Adrenal gland (tissue), 12 donors: Measurements from ENCODE around the gene SEMA4A. TPM values are rescaled to one million over a fixed set of nuclear protein-coding genes. Genes with fewer than 3 reads are reported as not detected.
A peak's percentile ranks its signal among the peaks of the same experiment; 100 is the strongest.

ENCODE experiments used
- DNase-seq, 7 donors: peaks; one replicate each; pipeline ENCODE4 v3.0.0-alpha.2; 2019 to 2020
- H3K27ac ChIP-seq, 5 donors: fragments of 200-600 bp; sonication (generic) in 4 of 5; 1 replicate in 3 of 5; 2 replicates in 2 of 5; pipeline versions ENCODE4 v1.5.1 to v1.8.0; 2016 to 2020; ENCODE audit warnings: mild to moderate bottlenecking in 1 of 5
- H3K27me3 ChIP-seq: fragments of 200-600 bp; 2 replicates; pipeline ENCODE4 v1.8.0; 2021
- H3K36me3 ChIP-seq, 2 donors: fragments of 200-600 bp; replicated peaks in 1 of 2; 1 replicate in 1 of 2; 2 replicates in 1 of 2; pipeline versions ENCODE4 v1.5.1 to v1.8.0; 2018 to 2022
- H3K4me1 ChIP-seq, 2 donors: fragments of 200-600 bp; replicated peaks in 1 of 2; 1 replicate in 1 of 2; 2 replicates in 1 of 2; pipeline versions ENCODE4 v1.5.1 to v1.8.0; 2018 to 2021
- H3K4me3 ChIP-seq, 4 donors: fragments of 200-600 bp; sonication (generic) in 3 of 4; one replicate each; pipeline ENCODE4 v1.5.1; 2016 to 2018
- H3K9me3 ChIP-seq, 3 donors: fragments of 200-600 bp; sonication (generic) in 1 of 3; replicated peaks in 1 of 3; 1 replicate in 2 of 3; 2 replicates in 1 of 3; pipeline versions ENCODE4 v1.5.1 to v1.8.0; 2016 to 2021
- CTCF ChIP-seq, 6 experiments: fragments of 450-650 bp in 4 of 6; fragments of 200-600 bp in 2 of 6; sonication (generic) in 1 of 6; IDR thresholded peaks; 1 replicate in 5 of 6; 2 replicates in 1 of 6; pipeline versions ENCODE4 v1.5.1 to v1.8.0; 2016 to 2021; ENCODE audit warnings: antibody characterized with exemption in 6 of 6, mild to moderate bottlenecking in 2 of 6, moderate library complexity in 1 of 6
- POLR2A ChIP-seq, 2 donors: fragments of 450-650 bp; IDR thresholded peaks; one replicate each; pipeline ENCODE4 v1.6.1; 2017; ENCODE audit warnings: antibody characterized with exemption in 2 of 2, mild to moderate bottlenecking in 2 of 2, moderate library complexity in 1 of 2
- WGBS, 4 donors: extraction: QIAGEN DNeasy Blood & Tissue Kit in 2 of 4; methylation state at CpG; one replicate each; pipeline versions ENCODE4 v1.1.5 to v1.1.7; 2013 to 2017; 5-methylcytosine and 5-hydroxymethylcytosine counted together
- intact Hi-C, 2 donors: fragments of 100-400 bp; cut with DNase I; formaldehyde crosslinking; loops; one replicate each; pipeline versions ENCODE4 v1.14.1 to v1.15.0; 2022 to 2023
- polyA plus RNA-seq, 3 donors: library from polyadenylated mRNA; stranded (reverse); fragments of 200-250 nt in 2 of 3; fragments of 350-450 nt in 1 of 3; fragmentation: Illumina TruSeq in 1 of 3; extraction: RNeasy Lipid Tissue Mini Kit (QIAGEN cat#74804) in 1 of 3; gene quantifications; one replicate each; pipeline ENCODE4 v1.2.3, GENCODE V29; 2013 to 2014
- total RNA-seq, 9 donors: library from RNA; depleted of rRNA in 4 of 9; stranded (reverse); fragments of >200 nt in 4 of 9; fragments of 120-200 nt in 1 of 9; fragmentation: NEBNext Ultra II Directional in 1 of 9; extraction: Animal tissue kit (Norgen Biotek cat#: 25700) in 1 of 9; gene quantifications; one replicate each; pipeline versions ENCODE4 v1.1.0 to v1.2.4, GENCODE V29; 2013 to 2023
- donor health status: healthy with polysubstance abuse.
- donor health status: Bipolar disorder and iron deficiency.
- donor health status: DM: yes; HTN: yes; CAD: no.
- donor health status: DM: no; HTN: no; CAD: no.
- donor health status: DM: no; HTN: no; CAD: no.
- donor health status: DM: yes; HTN: yes; CAD: no.

The SEMA4A gene
- total and polyA plus RNA-seq, 12 donors, result 0.30 to 4.8 (median 1.8) TPM

GRCh38 chr1:156203331-156203730, 49.9 kb downstream of the SEMA4A start:
- TF ChIP-seq CTCF (IDR thresholded peaks at IDR 0.05) (no peak), POLR2A (IDR thresholded peaks at IDR 0.05) (no peak)
- Histone ChIP-seq H3K36me3 (peaks cover 0 to 36% of the 10 kb centered on the region in 2 donors), H3K27ac (no peak overlapping the region)

GRCh38 chr1:156204686-156205085, 51.3 kb downstream of the SEMA4A start:
- H3K9me3 ChIP-seq, result no peaks in the 10 kb centered on the region
- WGBS, 4 donors, result 86 to 94% (median 91%) methylated on average over 3 of the region's 3 CpGs
- no peak overlapping the region for H3K27ac ChIP-seq
- peaks cover 0 to 4% of the 10 kb centered on the region in 2 donors for H3K4me1 ChIP-seq
- DNase-seq, result no peak
- TF ChIP-seq POLR2A (IDR thresholded peaks at IDR 0.05), result no peak
- TF ChIP-seq CTCF (IDR thresholded peaks at IDR 0.05), result no peak
- intact Hi-C loops, result no loop called here
- H3K27me3 ChIP-seq, result no peaks in the 10 kb centered on the region
- peaks cover 0 to 39% of the 10 kb centered on the region in 2 donors for H3K36me3 ChIP-seq
- no peak overlapping the region for H3K4me3 ChIP-seq

More at GRCh38 chr1:156203331-156203730, 49.9 kb downstream of the SEMA4A start:
- DNase-seq, result no peak
- Histone ChIP-seq H3K4me3 (no peak overlapping the region), H3K4me1 (peaks cover 0 to 4% of the 10 kb centered on the region in 2 donors), H3K9me3 (no peaks in the 10 kb centered on the region), H3K27me3 (no peaks in the 10 kb centered on the region)
- intact Hi-C loops, result no loop called here

- H3K4me3 ChIP-seq, result no peak overlapping the region
- intact Hi-C loops, result no loop called here
- H3K9me3 ChIP-seq, result no peaks in the 10 kb centered on the region
- H3K27me3 ChIP-seq, result no peaks in the 10 kb centered on the region
- no peak for TF ChIP-seq POLR2A (IDR thresholded peaks at IDR 0.05)
- no peak for TF ChIP-seq CTCF (IDR thresholded peaks at IDR 0.05)
- H3K4me1 ChIP-seq, result peaks cover 11 to 13% of the 10 kb centered on the region in 2 donors
- DNase-seq, result no peak
- no peak overlapping the region for H3K27ac ChIP-seq
- peaks cover 0 to 34% of the 10 kb centered on the region in 2 donors for H3K36me3 ChIP-seq
- WGBS, 4 donors, result 90 to 100% (median 98%) methylated on average over 2 to 3 of the region's 3 CpGs
Observed at GRCh38 chr1:156211243-156211642, 57.9 kb downstream of the SEMA4A start.

GRCh38 chr1:156212130-156212529, 58.7 kb downstream of the SEMA4A start:
- Histone ChIP-seq H3K36me3 (peaks cover 0 to 26% of the 10 kb centered on the region in 2 donors), H3K27me3 (no peaks in the 10 kb centered on the region), H3K4me3 (peak overlapping the region in 1 of 4 donors; percentile 67), H3K4me1 (peaks cover 12 to 13% of the 10 kb centered on the region in 2 donors), H3K9me3 (no peaks in the 10 kb centered on the region), H3K27ac (peak overlapping the region in 3 of 5 donors; percentile 89 to 97 (median 97))
- 85 to 87% (median 86%) methylated on average over 9 of the region's 9 CpGs for WGBS, 4 donors
- DNase-seq, result no peak
- intact Hi-C loops, result no loop called here
- TF ChIP-seq POLR2A (IDR thresholded peaks at IDR 0.05), result no peak
- TF ChIP-seq CTCF (IDR thresholded peaks at IDR 0.05), result no peak
